HCT116 (cell line): Measurements from ENCODE around the gene WSCD2. TPM values are rescaled to one million over a fixed set of nuclear protein-coding genes. Genes with fewer than 3 reads are reported as not detected.

Experiments
- ATAC-seq: fragments of 200-7000 bp; cut with Tn5 transposase; 2 replicates; pipeline ENCODE4 v1.9.1; 2020; ENCODE audit warnings: mild to moderate bottlenecking, moderate library complexity
- BruUV-seq: library from RNA; stranded (reverse); fragments of 400-500 nt; replicated peaks from 2 replicates; lab custom pipeline; 2021; lab: Mats Ljungman, UMichigan
- CTCF ChIA-PET: fragments of 300-600 bp; sonication (Branson Sonifier 250); formaldehyde crosslinking; loops from one replicate; lab custom pipeline; 2021; ENCODE audit warnings: antibody characterized with exemption; lab: Charles Lee
- POLR2A ChIA-PET: fragments of 300-600, 350-600 bp; sonication (Branson Sonifier 250); formaldehyde crosslinking; loops from one replicate; lab custom pipeline; 2021; ENCODE audit warnings: antibody characterized with exemption; lab: Charles Lee
- RAD21 ChIA-PET, 2 experiments: fragments of 300-600 bp; sonication (Branson Sonifier 250); formaldehyde crosslinking; loops; one replicate each; lab custom pipeline; 2023; ENCODE audit warnings: low total read pairs in 2 of 2; ENCODE audit not compliant: uncharacterized antibody in 2 of 2, unreplicated experiment in 2 of 2, low non-redundant PET in 1 of 2; lab: Charles Lee
- DNase-seq: peaks from one replicate; pipeline ENCODE4 v3.0.0-alpha.2; 2010; ENCODE audit warnings: low read depth, low spot score
- H2AFZ ChIP-seq: fragments of 200-600 bp; shearing (Covaris generic), sonication (generic); 2 replicates; pipeline ENCODE4 v1.6.1; 2017; ENCODE audit warnings: low read depth, mixed run types, mixed read lengths, antibody characterized with exemption, low read length; ENCODE audit not compliant: poor library complexity, severe bottlenecking
- H3K27ac ChIP-seq: 2 replicates; pipeline ENCODE4 v1.5.1; 2012; ENCODE audit warnings: low read depth, low read length
- H3K27me3 ChIP-seq: fragments of 200-600 bp; sonication (generic); 2 replicates; pipeline ENCODE4 v1.6.1; 2016; ENCODE audit warnings: mixed run types, low read length, mixed read lengths; ENCODE audit not compliant: insufficient read depth
- H3K36me3 ChIP-seq, 2 experiments: fragments of 200-500 bp in 1 of 2; fragments of 200-600 bp in 1 of 2; sonication (Bioruptor generic) in 1 of 2; sonication (generic) in 1 of 2; 2 replicates each; pipeline versions ENCODE4 v1.5.1 to v1.6.1; 2014 to 2016; ENCODE audit warnings: low read length in 2 of 2, inconsistent platforms in 1 of 2, mixed read lengths in 1 of 2, mixed run types in 1 of 2; ENCODE audit not compliant: insufficient read depth in 2 of 2, control insufficient read depth in 1 of 2
- H3K4me1 ChIP-seq, 2 experiments: fragments of 200-600 bp in 1 of 2; sonication (generic) in 1 of 2; 2 replicates each; pipeline versions ENCODE4 v1.5.1 to v1.6.1; 2012 to 2017; ENCODE audit warnings: low read length in 2 of 2, inconsistent platforms in 1 of 2, mild to moderate bottlenecking in 1 of 2, mixed read lengths in 1 of 2, mixed run types in 1 of 2, moderate library complexity in 1 of 2; ENCODE audit not compliant: insufficient read depth in 2 of 2, control insufficient read depth in 1 of 2
- H3K4me2 ChIP-seq: fragments of 200-600 bp; sonication (generic); 2 replicates; pipeline ENCODE4 v1.6.1; 2017; ENCODE audit warnings: mixed run types, low read length, mixed read lengths
- H3K4me3 ChIP-seq, 2 experiments: fragments of 200-600 bp in 1 of 2; sonication (generic) in 1 of 2; replicated peaks in 1 of 2; 2 replicates each; pipeline ENCODE4 v1.5.1; 2011 to 2016; ENCODE audit warnings: low read length in 2 of 2, control low read depth in 1 of 2, low read depth in 1 of 2, mild to moderate bottlenecking in 1 of 2, mixed read lengths in 1 of 2, mixed run types in 1 of 2
- H3K79me2 ChIP-seq: fragments of 200-600 bp; sonication (generic); 2 replicates; pipeline ENCODE4 v1.6.1; 2017; ENCODE audit warnings: mild to moderate bottlenecking, mixed run types, low read length, moderate library complexity, mixed read lengths; ENCODE audit not compliant: insufficient read depth
- H3K9ac ChIP-seq: fragments of 200-600 bp; sonication (generic); 2 replicates; pipeline ENCODE4 v1.6.1; 2016; ENCODE audit warnings: low read length, mixed read lengths
- H3K9me2 ChIP-seq: fragments of 200-600 bp; sonication (generic), shearing (Covaris generic); 2 replicates; pipeline ENCODE4 v1.6.1; 2017; ENCODE audit warnings: mixed run types, mild to moderate bottlenecking, moderate library complexity; ENCODE audit not compliant: insufficient read depth
- H3K9me3 ChIP-seq, 2 experiments: fragments of 200-500 bp in 1 of 2; fragments of 200-600 bp in 1 of 2; sonication (Bioruptor generic) in 1 of 2; sonication (generic) in 1 of 2; 2 replicates each; pipeline ENCODE4 v1.6.1; 2014 to 2017; ENCODE audit warnings: low read length in 2 of 2, mixed read lengths in 2 of 2, inconsistent platforms in 1 of 2, low read depth in 1 of 2, mild to moderate bottlenecking in 1 of 2, mixed run types in 1 of 2, moderate library complexity in 1 of 2; ENCODE audit not compliant: control insufficient read depth in 1 of 2, insufficient read depth in 1 of 2
- H4K20me1 ChIP-seq: fragments of 200-600 bp; sonication (generic), shearing (Covaris generic); 2 replicates; pipeline ENCODE4 v1.6.1; 2017; ENCODE audit warnings: mixed run types, mild to moderate bottlenecking, moderate library complexity; ENCODE audit not compliant: insufficient read depth
- CBX3 ChIP-seq: IDR thresholded peaks from 2 replicates; pipeline ENCODE4 v1.6.1; 2012; ENCODE audit warnings: low read depth
- EGR1 ChIP-seq: IDR thresholded peaks from 2 replicates; pipeline ENCODE4 v1.6.1; 2012; ENCODE audit warnings: low read depth
- EZH2 ChIP-seq: fragments of 200-600 bp; sonication (generic); IDR thresholded peaks from 2 replicates; pipeline ENCODE4 v1.6.1; 2017; ENCODE audit warnings: antibody characterized with exemption, mixed run types
- FOSL1 ChIP-seq: IDR thresholded peaks from 2 replicates; pipeline ENCODE4 v1.6.1; 2012; ENCODE audit warnings: low read depth
- POLR2A ChIP-seq: IDR thresholded peaks from 2 replicates; pipeline ENCODE4 v1.7.0; 2011; ENCODE audit warnings: borderline replicate concordance; ENCODE audit not compliant: insufficient read depth, insufficient read length; ENCODE audit errors: extremely low read depth
- POLR2AphosphoS5 ChIP-seq: IDR thresholded peaks from 2 replicates; pipeline ENCODE4 v1.6.1; 2011; ENCODE audit warnings: mild to moderate bottlenecking, low read depth, low read length, moderate library complexity
- SP1 ChIP-seq: IDR thresholded peaks from 2 replicates; pipeline ENCODE4 v1.6.1; 2012; ENCODE audit warnings: low read depth
- SRF ChIP-seq: IDR thresholded peaks from 2 replicates; pipeline ENCODE4 v1.6.1; 2012; ENCODE audit warnings: low read depth
- TCF7L2 ChIP-seq: IDR thresholded peaks from 2 replicates; pipeline ENCODE4 v1.7.0; 2011; ENCODE audit warnings: borderline replicate concordance, inconsistent platforms; ENCODE audit not compliant: insufficient read depth, insufficient read length; ENCODE audit errors: extremely low read depth
- YY1 ChIP-seq: IDR thresholded peaks from 2 replicates; pipeline ENCODE4 v1.6.1; 2011; ENCODE audit warnings: low read length, low read depth, moderate library complexity, mild to moderate bottlenecking; ENCODE audit not compliant: insufficient replicate concordance; ENCODE audit errors: extremely low read depth
- ZFX ChIP-seq: fragments of 450-650 bp; IDR thresholded peaks from 2 replicates; pipeline ENCODE4 v1.6.1; 2017
- ZNF274 ChIP-seq: fragments of 200-500 bp; sonication (Bioruptor generic); IDR thresholded peaks from 2 replicates; pipeline ENCODE4 v1.6.1; 2014; ENCODE audit warnings: mild to moderate bottlenecking, low read depth, low read length, inconsistent platforms
- intact Hi-C: fragments of 100-400 bp; cut with micrococcal nuclease; formaldehyde crosslinking; loops from 2 replicates; pipeline ENCODE4 v1.10.0; 2022
- total RNA-seq: library from RNA; stranded (reverse); gene quantifications from one replicate; pipeline ENCODE4 v1.2.1, GENCODE V29; 2021; ENCODE audit not compliant: unreplicated experiment
- TF ChIP-seq, protein P1 (sequence below): IDR thresholded peaks from 2 replicates; pipeline ENCODE4 v1.6.1; 2011; ENCODE audit warnings: mild to moderate bottlenecking, low read length, moderate library complexity; ENCODE audit not compliant: insufficient replicate concordance; ENCODE audit errors: extremely low read depth
- TF ChIP-seq, protein P2 (sequence below): IDR thresholded peaks from 2 replicates; pipeline ENCODE4 v1.6.1; 2012; ENCODE audit warnings: low read depth

Gene WSCD2
- total RNA-seq, 1 experiment from 2014 or later = 0.05 TPM

DNA sequence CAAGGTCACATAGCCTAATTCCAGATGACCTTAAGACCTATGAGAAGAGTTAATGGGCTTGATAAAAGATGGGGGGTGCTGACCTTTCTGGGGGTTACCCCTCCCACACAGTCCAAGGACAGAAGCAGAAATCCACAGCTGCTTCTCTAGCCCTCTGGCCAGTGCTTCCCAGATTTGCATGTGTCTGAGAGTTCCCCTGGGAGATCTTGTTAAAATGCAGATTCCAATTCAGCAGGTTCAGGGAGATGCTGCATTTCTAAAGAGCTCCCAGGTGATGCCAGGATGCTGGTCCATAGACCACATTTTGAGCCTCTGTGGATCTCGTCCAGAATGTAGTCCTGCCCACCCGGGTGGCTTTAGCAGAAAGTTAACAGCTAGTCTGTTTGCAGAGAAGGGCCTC lies 82.1 kb downstream of the WSCD2 start:
- H3K79me2 ChIP-seq = no peaks in the 10 kb centered on the region
- H3K9ac ChIP-seq = no peak overlapping the region
- H3K27me3 ChIP-seq = peaks cover 29% of the 10 kb centered on the region
- no peak overlapping the region for H3K4me2 ChIP-seq
- H3K27ac ChIP-seq = no peak overlapping the region
- ATAC-seq = no peak
- H2AFZ ChIP-seq = no peak overlapping the region
- BruUV-seq = no TSS peak
- ChIA-PET RAD21 (no interaction called here), POLR2A (no interaction called here), CTCF (no interaction called here)
- DNase-seq = no peak
- no peaks in the 10 kb centered on the region for H3K9me2 ChIP-seq
- no peak for TF ChIP-seq TCF7L2
- no peak for TF ChIP-seq EGR1
- no peak for TF ChIP-seq POLR2AphosphoS5
- TF ChIP-seq, protein P1, sequence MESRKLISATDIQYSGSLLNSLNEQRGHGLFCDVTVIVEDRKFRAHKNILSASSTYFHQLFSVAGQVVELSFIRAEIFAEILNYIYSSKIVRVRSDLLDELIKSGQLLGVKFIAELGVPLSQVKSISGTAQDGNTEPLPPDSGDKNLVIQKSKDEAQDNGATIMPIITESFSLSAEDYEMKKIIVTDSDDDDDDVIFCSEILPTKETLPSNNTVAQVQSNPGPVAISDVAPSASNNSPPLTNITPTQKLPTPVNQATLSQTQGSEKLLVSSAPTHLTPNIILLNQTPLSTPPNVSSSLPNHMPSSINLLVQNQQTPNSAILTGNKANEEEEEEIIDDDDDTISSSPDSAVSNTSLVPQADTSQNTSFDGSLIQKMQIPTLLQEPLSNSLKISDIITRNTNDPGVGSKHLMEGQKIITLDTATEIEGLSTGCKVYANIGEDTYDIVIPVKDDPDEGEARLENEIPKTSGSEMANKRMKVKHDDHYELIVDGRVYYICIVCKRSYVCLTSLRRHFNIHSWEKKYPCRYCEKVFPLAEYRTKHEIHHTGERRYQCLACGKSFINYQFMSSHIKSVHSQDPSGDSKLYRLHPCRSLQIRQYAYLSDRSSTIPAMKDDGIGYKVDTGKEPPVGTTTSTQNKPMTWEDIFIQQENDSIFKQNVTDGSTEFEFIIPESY = no peak
- TF ChIP-seq EZH2 = no peak
- no peak for TF ChIP-seq YY1
- TF ChIP-seq, protein P2, sequence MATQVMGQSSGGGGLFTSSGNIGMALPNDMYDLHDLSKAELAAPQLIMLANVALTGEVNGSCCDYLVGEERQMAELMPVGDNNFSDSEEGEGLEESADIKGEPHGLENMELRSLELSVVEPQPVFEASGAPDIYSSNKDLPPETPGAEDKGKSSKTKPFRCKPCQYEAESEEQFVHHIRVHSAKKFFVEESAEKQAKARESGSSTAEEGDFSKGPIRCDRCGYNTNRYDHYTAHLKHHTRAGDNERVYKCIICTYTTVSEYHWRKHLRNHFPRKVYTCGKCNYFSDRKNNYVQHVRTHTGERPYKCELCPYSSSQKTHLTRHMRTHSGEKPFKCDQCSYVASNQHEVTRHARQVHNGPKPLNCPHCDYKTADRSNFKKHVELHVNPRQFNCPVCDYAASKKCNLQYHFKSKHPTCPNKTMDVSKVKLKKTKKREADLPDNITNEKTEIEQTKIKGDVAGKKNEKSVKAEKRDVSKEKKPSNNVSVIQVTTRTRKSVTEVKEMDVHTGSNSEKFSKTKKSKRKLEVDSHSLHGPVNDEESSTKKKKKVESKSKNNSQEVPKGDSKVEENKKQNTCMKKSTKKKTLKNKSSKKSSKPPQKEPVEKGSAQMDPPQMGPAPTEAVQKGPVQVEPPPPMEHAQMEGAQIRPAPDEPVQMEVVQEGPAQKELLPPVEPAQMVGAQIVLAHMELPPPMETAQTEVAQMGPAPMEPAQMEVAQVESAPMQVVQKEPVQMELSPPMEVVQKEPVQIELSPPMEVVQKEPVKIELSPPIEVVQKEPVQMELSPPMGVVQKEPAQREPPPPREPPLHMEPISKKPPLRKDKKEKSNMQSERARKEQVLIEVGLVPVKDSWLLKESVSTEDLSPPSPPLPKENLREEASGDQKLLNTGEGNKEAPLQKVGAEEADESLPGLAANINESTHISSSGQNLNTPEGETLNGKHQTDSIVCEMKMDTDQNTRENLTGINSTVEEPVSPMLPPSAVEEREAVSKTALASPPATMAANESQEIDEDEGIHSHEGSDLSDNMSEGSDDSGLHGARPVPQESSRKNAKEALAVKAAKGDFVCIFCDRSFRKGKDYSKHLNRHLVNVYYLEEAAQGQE = no peak
- no peak for TF ChIP-seq ZNF274
- TF ChIP-seq SRF = no peak
- TF ChIP-seq FOSL1 = no peak
- no peak for TF ChIP-seq POLR2A
- no peak for TF ChIP-seq SP1
- TF ChIP-seq CBX3 = no peak
- no peak for TF ChIP-seq ZFX
- H3K4me1 ChIP-seq = no peaks in the 10 kb centered on the region
- no peaks in the 10 kb centered on the region for H3K9me3 ChIP-seq
- H3K36me3 ChIP-seq = no peaks in the 10 kb centered on the region
- intact Hi-C loops = no loop called here
- no peaks in the 10 kb centered on the region for H4K20me1 ChIP-seq
- no peak overlapping the region for H3K4me3 ChIP-seq
